Cerebellar cortex (tissue), 1 donor: ENCODE measurements around the gene PYGM.
A peak's percentile ranks its signal among the peaks of the same experiment; 100 is the strongest.

Experiments used
- DNase-seq: peaks from one replicate; pipeline ENCODE4 v3.0.0-alpha.2; 2015; ENCODE audit warnings: low spot score

The PYGM gene

DNA sequence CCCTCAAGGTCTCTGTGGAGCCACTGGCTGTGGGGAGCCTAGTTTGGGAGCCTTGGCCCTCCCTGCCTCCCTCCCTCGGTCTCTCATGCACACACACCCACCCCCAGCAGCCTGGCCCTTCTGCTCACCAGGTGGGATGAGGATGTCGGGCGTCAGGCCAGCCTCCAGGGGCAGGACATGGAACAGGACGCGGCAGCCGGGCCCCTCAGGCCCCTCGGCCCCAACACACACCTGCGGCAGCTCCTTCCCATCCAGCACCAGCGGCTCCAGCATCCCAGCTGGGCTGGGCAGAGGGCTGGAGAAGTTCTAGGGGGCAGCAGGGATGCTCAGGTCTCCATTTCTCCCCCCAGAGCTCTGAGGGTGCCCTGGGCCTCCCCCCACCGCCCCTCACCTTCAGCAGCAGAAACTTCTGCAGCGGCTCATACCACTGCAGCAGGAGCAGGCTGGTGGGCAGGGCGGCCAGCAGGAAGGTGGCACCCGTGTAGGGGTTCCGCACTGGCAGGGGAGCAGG lies 32.1 kb upstream of the PYGM start:
- no peak for DNase-seq

DNA sequence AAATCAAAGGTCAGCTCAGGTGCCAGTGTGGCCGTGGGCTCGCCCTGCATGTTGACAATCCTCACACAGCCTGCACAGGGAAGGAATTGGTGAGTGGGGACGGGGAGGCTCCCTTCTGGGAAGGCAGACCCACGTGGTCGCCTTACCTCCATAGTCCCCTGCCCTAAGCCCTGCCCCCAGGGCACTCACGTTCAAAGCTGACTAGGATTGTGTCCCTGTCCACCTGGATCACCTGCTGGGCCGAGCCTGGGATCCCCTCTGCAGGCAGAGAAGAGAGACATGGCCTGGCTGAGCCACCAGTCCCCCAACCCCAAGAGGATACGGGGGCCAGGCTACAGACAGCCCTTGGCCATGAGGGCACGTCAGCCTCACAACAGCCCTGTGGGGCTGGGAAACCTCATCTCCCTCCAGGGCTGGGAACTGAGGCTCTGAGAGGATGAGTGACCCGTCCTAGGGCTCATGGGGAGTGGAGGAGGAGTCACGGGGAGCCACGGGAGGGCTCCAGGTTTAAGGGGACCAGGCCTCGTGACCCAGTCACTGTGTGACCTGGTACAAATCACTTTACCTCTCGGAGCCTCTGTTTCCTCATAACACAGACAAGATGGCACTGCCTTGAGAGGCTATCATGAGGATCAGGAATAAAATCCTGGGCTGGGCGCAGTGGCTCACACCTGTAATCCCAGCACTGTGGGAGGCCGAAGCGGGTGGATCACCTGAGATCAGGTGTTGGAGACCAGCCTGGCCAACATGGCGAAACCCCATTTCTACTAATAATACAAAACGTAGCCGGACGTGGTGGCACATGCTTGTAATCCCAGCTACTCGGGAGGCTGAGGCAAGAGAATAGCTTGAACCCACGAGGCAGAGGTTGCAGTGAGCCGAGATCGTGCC lies 30.7 kb upstream of the PYGM start:
- no peak for DNase-seq

DNA sequence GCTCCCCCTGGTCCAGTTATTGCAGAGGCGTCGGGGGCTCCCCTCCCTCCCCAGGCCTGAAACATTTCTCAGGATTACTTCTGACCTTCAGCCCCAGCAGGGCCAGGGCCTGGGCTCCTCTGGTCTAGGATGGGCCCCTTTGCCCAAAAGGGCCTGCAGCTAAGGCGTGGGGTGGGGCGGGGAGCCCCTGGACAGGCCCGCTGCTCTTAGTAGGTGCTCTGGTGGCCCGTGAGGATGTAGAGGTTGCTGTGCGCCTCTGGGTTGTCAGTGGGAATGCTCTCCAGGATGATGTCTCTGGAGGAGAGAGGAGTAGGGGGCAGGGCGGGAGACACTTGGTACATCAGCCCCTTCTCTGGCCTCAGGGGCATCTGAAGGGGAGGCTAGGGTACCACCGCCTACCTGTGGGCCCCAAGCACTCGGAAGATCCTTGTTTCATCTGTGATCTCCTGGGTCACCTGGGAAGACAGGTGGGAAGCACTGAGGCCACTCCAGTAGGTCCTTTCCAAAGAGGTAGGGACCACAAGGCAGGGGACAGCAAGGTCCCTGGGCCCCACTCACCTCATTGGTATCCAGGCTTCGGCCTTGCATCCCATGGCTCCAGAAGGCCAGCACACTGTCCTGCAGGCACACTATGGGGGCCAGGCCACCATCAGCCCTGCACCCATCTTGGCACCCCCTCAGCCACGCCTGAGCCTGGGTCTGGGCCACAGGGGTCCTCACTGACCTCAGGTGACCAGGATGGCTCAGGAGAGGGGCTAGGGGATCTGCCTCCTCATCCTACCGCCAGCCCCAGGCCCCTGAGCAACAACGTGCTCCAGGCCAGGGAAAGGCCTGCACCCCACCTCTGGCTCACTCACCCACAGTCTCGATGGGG lies 29.8 kb upstream of the PYGM start:
- no peak for DNase-seq

DNA sequence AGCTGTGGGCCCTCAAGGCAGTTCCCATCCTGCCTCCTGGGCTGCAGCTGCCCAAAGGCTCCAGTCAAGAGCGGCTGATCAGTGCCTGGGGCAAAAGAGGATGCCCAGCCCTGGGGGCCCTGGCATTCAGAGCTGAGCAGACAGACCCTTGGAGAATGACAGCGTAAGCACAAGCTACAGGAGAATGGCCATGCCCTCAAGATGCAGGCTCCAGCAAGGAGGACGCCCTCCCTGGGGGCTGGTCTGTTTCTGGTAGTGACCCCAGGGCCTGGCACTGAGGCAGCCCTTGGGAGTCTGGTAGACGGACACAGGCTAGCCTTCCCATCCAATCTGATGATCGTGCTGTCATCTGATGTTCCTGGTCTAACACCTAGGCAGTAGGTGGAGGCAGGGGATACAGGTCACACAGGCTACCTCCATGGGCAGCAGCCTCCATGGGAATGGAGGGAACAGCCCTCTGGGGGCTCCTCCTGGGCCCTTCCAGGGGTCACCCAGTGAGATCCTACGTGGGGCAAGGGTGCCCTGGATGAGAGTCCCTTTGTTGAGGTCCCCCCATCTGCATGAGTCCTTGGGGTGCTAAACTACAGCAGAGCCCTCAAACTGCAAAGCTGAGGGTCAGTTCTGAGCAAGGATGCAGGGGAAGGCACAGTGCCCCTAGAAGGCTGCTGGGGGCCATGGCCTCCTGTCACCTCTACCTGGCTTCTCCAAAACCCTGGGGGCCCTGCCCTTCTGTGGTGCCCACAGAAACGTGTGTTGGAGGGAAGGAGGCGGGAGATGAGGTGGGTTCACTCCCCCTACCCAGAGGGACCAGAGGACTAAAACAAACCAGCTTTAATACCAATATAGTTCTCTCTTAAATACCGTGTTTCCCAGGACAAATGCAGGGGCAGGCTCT lies 28.8 kb upstream of the PYGM start:
- no peak for DNase-seq

DNA sequence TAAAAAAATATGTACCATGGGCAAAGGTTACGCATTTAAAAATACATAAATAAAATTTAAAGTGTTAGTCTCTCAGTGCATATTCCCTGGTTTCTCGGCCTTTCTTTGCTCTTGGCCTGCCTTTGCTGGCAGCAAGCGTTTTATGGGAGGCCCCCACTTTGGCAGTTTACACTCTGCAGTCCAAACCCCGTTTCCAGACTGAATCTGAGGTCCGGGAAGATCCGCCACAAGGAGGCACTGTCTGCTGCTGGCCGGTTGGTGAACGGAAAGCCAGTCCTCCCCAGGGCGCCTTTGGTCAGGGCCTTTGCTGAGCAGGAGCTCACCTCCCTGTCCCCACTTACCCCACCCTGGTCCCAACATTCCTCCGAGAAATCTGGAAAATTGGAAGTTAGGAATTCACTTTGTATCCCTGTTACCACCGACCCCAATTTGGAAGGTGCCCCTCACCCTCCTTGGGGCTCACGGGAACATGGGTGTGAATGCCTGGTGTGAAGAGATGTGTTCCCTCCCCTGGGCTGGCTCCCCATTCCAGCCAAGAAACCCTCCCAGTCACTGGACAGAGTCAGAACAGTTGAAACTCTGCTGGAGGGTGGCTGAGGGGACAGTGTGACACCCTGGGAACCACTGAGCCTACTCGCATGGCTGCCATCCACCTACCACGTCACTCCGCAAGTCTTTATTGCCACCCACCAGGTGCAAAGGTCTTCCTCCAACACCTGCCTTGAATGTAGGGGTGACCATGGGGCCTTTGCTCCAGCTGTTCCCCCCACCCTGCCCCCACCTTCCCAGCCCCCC lies 27.9 kb upstream of the PYGM start:
- peak; percentile 65 for DNase-seq

DNA sequence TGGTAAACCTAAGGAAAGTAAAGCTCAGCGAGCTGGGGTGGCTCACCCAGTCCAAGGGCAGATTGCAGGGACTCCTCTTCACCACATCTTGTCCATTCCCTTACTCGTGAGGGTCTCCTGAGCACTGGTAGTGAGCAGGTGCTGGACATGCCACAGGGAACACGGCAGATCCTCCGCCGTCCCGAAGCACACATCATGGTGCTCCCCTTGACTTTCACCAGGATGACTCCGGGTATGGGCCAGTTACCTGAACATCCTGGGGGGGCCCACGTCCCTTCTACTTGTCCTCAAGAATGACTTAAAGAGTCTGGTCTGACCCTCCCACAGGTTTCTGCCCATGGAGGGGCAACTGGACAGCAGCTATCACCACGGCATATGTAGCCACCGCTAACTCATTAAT lies 26.5 kb upstream of the PYGM start:
- DNase-seq = no peak

DNA sequence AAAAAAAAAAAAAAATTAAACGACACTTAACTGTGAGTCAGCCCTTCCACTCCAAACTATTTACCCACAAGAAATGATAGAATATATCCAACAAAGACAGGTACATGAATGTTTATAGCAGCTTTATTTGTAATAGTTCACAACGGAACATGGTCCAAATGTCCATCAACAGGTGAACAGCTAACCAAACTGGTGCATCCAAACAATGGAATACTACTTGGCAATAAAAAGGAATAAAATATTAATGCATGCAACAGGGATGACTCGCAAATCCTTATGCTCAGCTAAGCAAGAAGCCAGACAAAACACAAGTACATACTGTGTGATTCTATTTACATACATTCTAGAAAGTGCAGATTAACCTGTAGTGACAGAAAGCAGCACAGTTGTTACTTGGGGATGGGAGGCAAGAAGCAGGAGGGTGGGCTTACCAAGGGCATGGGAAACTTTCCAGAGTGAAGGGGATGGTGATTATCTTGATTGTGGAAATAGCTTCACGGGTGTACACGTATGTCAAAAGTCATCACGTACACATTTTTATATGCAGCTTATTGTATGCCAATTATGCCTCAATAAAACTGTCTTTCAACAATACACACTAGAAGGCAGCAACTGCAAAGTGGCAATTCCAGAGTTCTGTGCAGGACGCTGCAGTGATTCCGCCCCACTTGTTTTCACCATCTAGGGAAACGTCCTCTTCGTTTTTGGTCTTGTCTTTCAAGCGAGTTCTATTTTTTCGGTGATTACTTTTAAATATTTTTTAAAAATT lies 25.2 kb upstream of the PYGM start:
- no peak for DNase-seq

DNA sequence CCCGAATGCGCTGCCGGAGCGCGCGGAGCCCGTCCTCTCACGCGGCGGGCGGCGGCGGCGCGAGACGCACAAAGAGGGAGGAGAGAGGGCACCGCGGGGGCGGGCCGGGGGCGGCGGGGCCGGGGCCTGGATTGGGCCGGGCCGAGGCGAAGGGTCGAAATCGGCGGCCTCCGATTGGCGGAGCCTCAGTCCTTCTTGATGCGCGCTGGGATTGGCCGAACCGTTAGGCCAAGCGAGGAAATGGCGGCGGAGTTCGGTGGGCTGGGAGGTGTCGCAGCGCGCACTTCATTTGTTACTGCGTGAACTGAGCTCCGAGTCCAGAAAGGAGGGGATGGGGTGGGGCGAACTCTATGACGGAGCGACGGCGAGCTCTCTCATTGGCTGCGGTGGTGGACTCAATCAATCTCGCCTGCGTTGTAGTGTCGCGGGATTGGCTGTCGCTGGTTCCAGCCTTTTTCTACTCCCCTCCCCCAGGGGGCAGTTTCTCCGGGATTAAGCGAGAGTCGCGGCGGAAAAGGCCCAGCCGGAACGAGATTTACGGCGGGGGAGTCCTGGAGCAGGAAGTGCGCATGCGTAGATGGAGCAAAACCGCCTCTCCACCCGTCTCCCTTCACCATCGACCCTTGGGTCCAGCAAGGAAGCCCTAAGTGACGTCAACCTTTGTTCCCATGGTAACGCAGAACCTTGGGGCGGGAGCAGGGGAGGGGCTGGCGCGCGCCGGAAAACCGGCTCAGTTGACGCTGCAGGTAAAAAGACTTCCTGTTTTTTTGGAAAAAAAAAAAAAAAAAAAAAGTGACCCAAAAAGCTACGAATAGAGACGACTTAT lies 18.9 kb upstream of the PYGM start, which contains the start of gene SF1:
TSS of gene SF1 (minus strand) at position 70 of the 826 bp plus-strand sequence. CDS start 150 bp downstream, outside the sequence.
- DNase-seq = peak; percentile 100

DNA sequence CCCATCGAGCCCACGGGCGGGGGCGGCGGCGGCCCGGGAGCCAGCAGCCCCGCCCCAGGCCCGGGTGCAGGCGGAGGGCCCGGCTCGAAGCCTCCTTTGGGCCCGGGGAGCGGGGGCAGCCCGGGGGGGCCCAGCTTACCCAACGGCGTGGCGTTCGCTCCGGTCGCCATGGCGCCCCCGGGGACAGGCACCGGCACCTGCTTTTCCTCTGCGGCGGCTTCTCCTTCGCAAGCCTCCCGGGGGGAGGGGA lies 18.4 kb upstream of the PYGM start:
- no peak for DNase-seq

DNA sequence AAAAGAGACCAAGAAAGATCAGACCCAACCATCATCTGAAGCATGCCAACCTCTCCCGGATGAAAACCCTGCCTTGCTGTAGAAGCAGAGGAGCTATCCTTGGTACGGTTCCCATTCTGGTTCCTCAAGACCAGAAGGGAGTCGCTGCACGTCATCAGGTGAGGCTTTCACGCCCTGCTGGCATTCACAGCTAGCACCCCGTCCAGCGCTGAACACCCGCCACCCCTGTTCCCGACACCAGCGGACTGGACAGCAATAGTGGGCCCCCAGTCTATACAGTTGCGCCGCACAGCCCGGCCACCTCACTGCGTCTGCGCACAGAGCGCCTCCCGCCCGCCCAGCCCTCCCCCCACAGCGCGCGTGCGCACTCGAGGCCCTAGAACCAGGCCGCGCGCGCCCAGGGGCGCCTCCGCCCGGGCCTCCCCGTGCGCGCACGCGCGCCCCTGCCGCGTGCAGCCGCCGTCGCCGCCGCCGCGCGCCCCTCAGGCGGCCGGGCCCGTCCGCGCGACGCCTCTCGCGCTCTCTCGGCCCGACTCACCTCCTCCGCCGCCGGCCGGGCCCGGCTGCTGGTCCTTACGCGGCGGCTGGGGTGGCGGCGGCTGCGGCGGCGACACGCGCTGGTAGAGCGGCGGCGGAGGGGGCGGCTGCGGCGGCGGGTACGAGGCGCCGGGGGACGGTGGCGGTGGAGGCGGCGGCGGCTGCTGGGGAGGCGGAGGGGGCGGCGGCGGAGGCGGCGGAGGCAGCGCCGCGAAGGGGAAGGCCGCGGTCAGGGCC lies 17.9 kb upstream of the PYGM start:
- DNase-seq = peak; percentile 70

DNA sequence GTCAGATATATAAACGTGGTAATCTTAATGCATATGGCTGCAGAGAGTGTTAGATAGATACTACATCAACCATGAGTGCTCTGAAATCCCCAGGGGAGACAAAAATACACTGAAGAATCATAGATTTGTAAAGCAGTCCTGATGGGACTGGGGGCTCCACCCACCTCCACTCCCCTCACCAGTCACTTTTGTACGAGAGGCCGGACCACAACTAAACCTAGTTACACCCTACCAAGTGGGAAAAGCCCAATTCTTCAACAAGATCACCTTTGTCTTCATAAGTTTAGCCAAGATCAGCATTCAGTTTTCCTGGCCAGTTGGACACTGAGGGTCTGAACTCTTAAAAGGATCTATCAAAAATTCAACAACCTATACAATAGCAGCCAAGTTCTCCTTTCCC lies 17.1 kb upstream of the PYGM start:
- no peak for DNase-seq

DNA sequence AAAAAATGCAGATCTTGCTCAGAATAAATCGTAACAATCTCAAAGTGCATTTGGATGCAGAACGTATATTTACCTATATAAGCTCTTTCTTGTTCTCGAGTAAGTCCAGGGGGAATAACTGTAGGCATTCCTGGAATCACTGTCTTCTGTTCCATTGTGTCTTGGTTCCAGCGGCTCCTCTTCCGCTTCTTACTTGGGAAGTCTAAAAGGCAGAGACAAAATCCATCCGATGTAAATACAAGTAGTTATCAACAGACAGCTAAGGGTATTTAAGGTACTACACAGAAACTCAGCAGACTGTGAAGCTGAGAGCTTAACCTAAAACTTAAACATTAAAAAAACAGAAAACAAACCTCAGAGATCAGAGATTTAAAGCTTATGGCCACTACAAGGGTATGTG lies 16.7 kb upstream of the PYGM start:
- no peak for DNase-seq

DNA sequence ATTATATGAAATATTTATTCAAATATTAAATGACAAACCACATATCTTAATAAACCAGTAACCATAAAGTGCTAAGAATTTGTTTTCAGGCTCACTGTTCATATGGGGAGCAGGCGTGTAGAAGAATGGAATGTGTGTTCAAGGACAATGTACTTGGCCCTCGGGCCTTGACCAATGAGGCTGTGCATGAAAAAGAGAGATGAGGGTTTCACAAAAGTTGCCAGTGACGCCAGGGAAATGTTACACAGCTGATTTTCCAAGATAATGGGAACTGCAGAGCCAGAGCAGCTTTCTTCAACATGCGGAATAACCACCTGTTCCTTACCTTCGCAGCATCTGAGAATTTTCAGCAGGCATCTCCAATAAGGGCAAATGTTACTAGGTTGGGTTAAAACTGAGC lies 14.4 kb upstream of the PYGM start:
- no peak for DNase-seq

DNA sequence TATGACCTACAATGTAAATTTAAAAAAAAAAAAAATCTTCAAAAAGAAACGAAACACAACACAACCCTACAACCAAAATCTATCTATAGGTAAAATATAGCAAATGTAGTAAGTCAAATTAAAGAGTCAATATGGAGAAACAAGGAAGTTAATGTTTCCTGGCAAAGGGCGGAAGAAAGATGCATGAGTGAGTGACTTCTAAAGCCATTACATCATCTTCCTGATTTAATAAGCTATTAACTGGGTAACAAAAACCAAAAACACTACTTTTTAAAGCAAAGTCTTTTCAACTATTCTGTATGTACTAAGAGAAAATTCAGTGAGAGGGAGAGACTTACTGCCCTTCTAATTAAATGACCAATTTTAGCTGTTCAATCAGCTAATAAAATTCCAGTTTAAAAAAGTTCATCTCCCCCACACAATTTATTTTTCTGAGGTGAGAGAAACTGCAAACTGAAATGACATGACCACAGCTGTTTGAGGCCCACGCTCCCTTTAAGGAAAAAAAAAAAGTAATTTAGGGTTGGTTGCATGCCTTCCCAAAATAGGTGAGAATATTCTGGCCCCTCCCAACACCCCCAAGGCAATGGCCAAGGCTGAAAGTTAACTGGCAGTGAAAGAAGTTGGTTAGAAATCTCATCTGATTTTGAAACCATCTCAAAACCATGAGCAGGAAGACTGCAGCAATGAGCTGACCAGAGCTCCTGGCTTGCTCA lies 12.7 kb upstream of the PYGM start:
- DNase-seq = no peak

DNA sequence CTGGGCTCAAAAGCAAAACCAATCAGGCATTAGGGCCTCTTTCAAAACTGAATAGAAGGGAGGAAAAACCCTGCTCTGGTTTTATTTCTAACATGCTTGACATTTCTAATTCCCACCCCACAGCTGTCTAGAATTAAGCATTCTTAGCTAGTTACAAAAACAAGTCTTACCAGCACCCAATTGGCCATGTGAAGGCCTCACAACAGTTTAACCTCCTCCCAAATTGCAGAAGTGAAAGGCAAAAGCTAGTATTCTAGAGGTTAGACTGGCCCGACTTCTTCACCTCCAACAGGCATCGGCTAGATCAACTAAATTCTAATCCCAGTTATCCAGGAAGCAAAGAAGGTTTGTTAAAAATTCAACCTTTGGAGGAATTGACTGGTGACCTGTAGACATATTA lies 12.1 kb upstream of the PYGM start:
- DNase-seq = no peak

DNA sequence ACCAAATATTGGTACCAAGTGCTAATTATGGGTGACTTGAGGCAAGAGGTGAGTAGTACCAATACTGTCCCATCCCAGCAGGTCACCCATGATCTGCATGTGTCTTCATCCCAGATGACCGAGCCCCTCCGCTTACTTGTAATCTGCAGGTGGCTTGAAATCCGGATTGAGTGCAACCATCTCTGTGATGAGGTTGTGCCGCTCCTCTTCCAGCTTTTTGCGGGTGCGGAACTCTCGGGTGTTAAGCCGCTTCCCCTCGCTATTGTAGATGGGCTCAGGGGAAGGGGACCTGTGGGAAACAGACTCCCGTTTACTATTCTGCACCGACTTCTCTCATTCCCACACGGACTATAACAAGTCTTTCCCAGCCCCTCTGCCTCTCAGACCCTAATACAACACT lies 10.3 kb upstream of the PYGM start:
- no peak for DNase-seq

DNA sequence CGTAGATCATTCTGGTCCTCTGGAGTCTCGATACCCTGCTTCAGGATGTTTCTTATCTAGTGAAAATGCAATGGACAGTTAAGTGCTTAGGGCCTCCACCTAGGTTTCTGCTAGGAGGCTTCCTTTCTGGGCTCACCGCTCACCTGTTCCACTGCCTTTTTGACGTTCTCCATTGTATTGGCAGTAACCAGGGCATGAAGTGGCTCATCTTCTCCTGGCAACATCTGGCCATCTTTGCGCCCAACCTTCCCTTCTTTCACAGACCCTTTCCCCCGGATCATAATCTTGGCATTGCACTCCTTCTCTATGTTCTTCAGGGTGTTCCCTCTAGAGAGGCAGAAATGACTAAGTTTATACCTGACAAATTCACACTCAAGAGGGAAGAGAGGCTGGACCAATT lies 9.5 kb upstream of the PYGM start:
- DNase-seq = no peak

DNA sequence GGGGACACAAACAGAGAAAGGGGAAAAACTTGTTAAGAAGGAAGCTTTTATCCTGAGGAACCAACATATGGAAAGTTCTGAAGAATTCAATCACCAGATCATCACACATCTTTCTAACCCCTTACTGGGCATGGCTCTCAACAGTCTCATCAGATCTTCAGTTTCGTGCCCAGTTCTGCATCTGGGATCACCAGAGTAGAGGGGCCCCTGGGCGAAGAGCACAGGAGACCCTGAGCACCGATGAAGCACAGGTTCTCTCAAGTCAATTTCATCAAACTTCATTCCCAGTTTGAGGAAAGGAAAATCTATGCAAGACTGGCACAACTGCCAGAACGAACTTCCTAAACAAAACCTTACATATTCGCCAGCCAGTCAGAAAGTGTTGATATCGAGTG lies 8.5 kb upstream of the PYGM start:
- DNase-seq = no peak
